Left lung (tissue), 10 donors: ENCODE data around the gene TEK. TPM values are rescaled to one million over a fixed set of nuclear protein-coding genes. Genes with fewer than 3 reads are reported as not detected.
A peak's percentile ranks its signal among the peaks of the same experiment; 100 is the strongest.

Experiments used
- ATAC-seq: fragments of 200-7000 bp; cut with Tn5 transposase; one replicate; pipeline ENCODE4 v1.9.1; 2020; ENCODE audit warnings: moderate library complexity
- DNase-seq, 4 donors: peaks; one replicate each; pipeline ENCODE4 v3.0.0-alpha.2; 2013 to 2020
- H3K27ac ChIP-seq, 2 donors: fragments of 200-600 bp; sonication (generic) in 1 of 2; one replicate each; pipeline versions ENCODE4 v1.5.0 to v1.8.0; 2020 to 2021
- H3K27me3 ChIP-seq, 2 donors: fragments of 200-600 bp; sonication (generic) in 1 of 2; one replicate each; pipeline versions ENCODE4 v1.5.0 to v1.8.0; 2020 to 2021
- H3K36me3 ChIP-seq, 2 donors: fragments of 200-600 bp; sonication (generic) in 1 of 2; one replicate each; pipeline versions ENCODE4 v1.5.0 to v1.8.0; 2020 to 2021
- H3K4me1 ChIP-seq, 2 donors: fragments of 200-600 bp; one replicate each; pipeline ENCODE4 v1.8.0; 2021
- H3K4me3 ChIP-seq, 2 donors: fragments of 200-600 bp; sonication (generic) in 1 of 2; one replicate each; pipeline versions ENCODE4 v1.5.0 to v1.8.0; 2020 to 2021; ENCODE audit warnings: mild to moderate bottlenecking in 1 of 2
- H3K9me3 ChIP-seq, 2 donors: fragments of 200-600 bp; sonication (generic) in 1 of 2; one replicate each; pipeline versions ENCODE4 v1.5.0 to v1.8.0; 2020 to 2021
- CTCF ChIP-seq, 2 donors: fragments of 200-600 bp; sonication (generic) in 1 of 2; IDR thresholded peaks; one replicate each; pipeline versions ENCODE4 v1.5.0 to v1.8.0; 2021; ENCODE audit warnings: antibody characterized with exemption in 2 of 2
- intact Hi-C, 2 donors: fragments of 100-400 bp; cut with DNase I; formaldehyde crosslinking; loops; one replicate each; pipeline versions ENCODE4 v1.11.2 to v1.14.2; 2022
- polyA plus RNA-seq, 6 donors: library from polyadenylated mRNA; unstranded; fragments of 120-200 nt; gene quantifications; one replicate each; pipeline ENCODE4 v1.2.1, GENCODE V29; 2013; ENCODE audit not compliant: insufficient read length in 6 of 6
- total RNA-seq, 2 donors: library from RNA; stranded (reverse); fragmentation: NEBNext Ultra II Directional; extraction: Animal tissue kit (Norgen Biotek cat#: 25700); gene quantifications; one replicate each; pipeline ENCODE4 v1.2.1, GENCODE V29; 2021
- donor health status: DM: no; HTN: yes; CAD: no.
- donor health status: DM: no; HTN: no; CAD: no.

TEK gene
- total and polyA plus RNA-seq, 8 donors, result 20.3 to 55.6 (median 42.1) TPM

DNA sequence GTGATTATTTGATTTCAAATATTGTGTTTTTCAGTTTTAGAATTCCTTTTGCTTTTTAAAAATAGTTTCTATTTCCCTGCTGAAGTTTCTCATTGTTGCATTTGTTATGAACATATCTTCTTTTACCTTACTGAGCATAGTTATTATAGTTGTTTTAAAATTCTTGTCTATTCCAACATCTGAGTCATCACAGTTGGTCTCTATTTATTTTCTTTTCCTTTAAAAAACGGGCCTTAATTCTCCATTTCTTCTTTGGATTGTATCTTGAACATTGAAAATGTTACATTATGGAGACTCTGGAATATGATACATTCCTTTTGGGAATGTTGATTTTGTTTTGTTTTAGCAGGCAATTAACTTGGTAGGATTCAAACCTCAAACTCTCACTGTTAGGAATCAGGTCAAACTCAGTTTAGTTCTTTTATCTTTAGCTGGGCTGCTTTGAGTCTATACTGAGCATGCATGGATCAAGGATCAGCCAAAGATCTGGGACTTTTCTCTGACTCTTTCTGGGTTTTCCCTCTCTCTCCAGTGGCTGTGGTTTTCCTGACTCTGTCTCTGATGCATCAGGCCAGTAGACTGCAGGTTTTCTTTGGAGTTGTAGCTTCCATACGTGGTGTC is 70.3 kb downstream of the TEK start:
- DNase-seq, result no peak
- Histone ChIP-seq H3K27me3 (no peaks in the 10 kb centered on the region), H3K4me3 (no peak overlapping the region), H3K9me3 (peaks cover 0 to 5% of the 10 kb centered on the region in 2 donors), H3K27ac (no peak overlapping the region), H3K36me3 (no peaks in the 10 kb centered on the region), H3K4me1 (peaks cover 0 to 10% of the 10 kb centered on the region in 2 donors)
- no peak for ATAC-seq
- TF ChIP-seq CTCF (IDR thresholded peaks at IDR 0.05), result no peak
- intact Hi-C loops, result no loop called here

DNA sequence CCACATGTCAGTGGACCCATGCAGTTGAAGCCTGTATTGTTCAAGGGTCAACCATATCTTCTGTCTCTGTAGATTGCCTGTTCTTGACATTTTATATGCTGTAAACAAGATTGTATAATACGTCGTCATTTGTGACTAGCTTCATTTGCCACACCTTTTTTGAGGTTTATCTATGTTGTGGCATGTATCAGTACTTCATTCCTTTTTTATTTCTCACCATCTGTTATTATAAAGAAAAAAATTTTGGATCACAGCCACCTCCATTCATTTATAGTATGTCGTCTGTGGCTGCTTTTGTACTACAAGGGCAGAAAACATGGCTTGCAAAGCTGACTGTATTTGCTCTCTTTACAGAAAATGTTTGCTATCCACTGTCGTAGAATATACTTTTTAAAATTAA is 72.4 kb downstream of the TEK start:
- Histone ChIP-seq H3K27me3 (no peaks in the 10 kb centered on the region), H3K36me3 (no peaks in the 10 kb centered on the region), H3K4me3 (no peak overlapping the region), H3K4me1 (peaks cover 5 to 16% of the 10 kb centered on the region in 2 donors), H3K27ac (no peak overlapping the region), H3K9me3 (peaks cover 0 to 5% of the 10 kb centered on the region in 2 donors)
- intact Hi-C loops, result no loop called here
- ATAC-seq, result no peak
- DNase-seq, result no peak
- TF ChIP-seq CTCF (IDR thresholded peaks at IDR 0.05), result no peak

GRCh38 chr9:27182421-27182820 is 73.4 kb downstream of the TEK start:
- intact Hi-C loops, result no loop called here
- Histone ChIP-seq H3K27me3 (no peaks in the 10 kb centered on the region), H3K4me3 (no peak overlapping the region), H3K4me1 (peaks cover 5 to 16% of the 10 kb centered on the region in 2 donors), H3K36me3 (no peaks in the 10 kb centered on the region), H3K9me3 (peaks cover 0 to 5% of the 10 kb centered on the region in 2 donors), H3K27ac (no peak overlapping the region)
- ATAC-seq (no peak), DNase-seq (no peak)
- no peak for TF ChIP-seq CTCF (IDR thresholded peaks at IDR 0.05)

DNA sequence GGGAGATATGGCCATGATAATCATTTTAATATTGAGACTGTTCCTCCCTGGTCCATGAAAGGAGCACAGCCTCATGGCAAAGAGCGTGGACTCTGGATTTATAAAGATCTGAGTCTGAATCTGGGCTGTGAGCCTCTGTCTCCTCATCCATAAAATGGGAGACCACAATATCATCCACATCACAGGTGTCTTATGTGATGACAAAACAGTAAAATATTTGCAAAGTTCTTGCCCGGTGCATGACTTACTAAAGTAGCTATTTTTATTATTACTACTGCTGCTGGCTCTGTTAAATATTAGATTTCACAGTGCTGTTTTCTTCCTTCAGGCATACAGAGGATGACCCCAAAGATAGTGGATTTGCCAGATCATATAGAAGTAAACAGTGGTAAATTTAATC is 74.1 kb downstream of the TEK start:
- H3K9me3 ChIP-seq, result no peaks in the 10 kb centered on the region
- no peak for TF ChIP-seq CTCF (IDR thresholded peaks at IDR 0.05)
- H3K4me1 ChIP-seq, result peaks cover 5 to 16% of the 10 kb centered on the region in 2 donors
- no peak overlapping the region for H3K27ac ChIP-seq
- H3K36me3 ChIP-seq, result no peaks in the 10 kb centered on the region
- intact Hi-C loops, result no loop called here
- DNase-seq (no peak), ATAC-seq (no peak)
- H3K4me3 ChIP-seq, result no peak overlapping the region
- no peaks in the 10 kb centered on the region for H3K27me3 ChIP-seq

DNA sequence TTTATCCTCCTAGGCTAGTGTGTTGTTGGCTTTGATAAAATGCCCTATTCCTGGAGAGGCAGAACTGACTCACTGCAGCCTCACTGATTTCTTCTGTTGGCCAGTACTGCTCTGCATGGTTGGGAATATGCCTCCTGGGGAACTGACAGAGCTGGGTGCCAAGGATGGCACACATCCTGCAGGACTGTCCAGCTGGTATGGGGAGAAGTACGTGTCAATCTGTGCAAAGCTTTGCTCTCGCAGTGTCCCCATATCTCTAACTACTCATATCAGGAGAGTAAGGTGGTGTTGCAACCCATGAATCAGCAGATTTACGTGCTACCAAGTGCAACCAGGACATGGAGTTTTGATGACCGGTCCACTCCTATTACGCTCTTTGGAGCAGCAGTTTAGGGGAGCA is 74.7 kb downstream of the TEK start:
- peak; percentile 57 for ATAC-seq
- intact Hi-C loops, result no loop called here

More for the DNA sequence above, 74.7 kb downstream of the TEK start:
- Histone ChIP-seq H3K9me3 (no peaks in the 10 kb centered on the region), H3K36me3 (no peaks in the 10 kb centered on the region), H3K27ac (no peak overlapping the region), H3K4me1 (peaks cover 5 to 16% of the 10 kb centered on the region in 2 donors), H3K27me3 (no peaks in the 10 kb centered on the region), H3K4me3 (no peak overlapping the region)
- no peak for DNase-seq
- no peak for TF ChIP-seq CTCF (IDR thresholded peaks at IDR 0.05)
